HEK293 (cell line): Measurements from ENCODE around the gene SLC28A1.

ENCODE experiments used
- CTCF ChIA-PET: fragments of 350-600 bp; formaldehyde crosslinking; extraction: SDS; loops from one replicate; lab custom pipeline; 2021; ENCODE audit warnings: antibody characterized with exemption; lab: Yijun Ruan, JAX
- POLR2A ChIA-PET: fragments of 300-600 bp; formaldehyde crosslinking; extraction: SDS; loops from one replicate; lab custom pipeline; 2020; ENCODE audit warnings: antibody characterized with exemption, inconsistent platforms; lab: Yijun Ruan, JAX
- H3K27ac ChIP-seq: fragments of 200-500 bp; sonication (Bioruptor generic); 2 replicates; pipeline ENCODE4 v1.5.1; 2014; ENCODE audit warnings: low read depth, low read length, control low read depth, inconsistent platforms; ENCODE audit errors: extremely low read depth
- H3K36me3 ChIP-seq, 2 experiments: fragments of 200-500 bp in 1 of 2; sonication (Bioruptor generic) in 1 of 2; 1 replicate in 1 of 2; 2 replicates in 1 of 2; pipeline ENCODE4 v1.5.1; 2014 to 2017; ENCODE audit warnings: inconsistent platforms in 2 of 2, low read length in 2 of 2; ENCODE audit not compliant: control insufficient read depth in 2 of 2, insufficient read depth in 1 of 2
- H3K4me1 ChIP-seq: fragments of 200-500 bp; sonication (Bioruptor generic); 2 replicates; pipeline ENCODE4 v1.5.1; 2014; ENCODE audit warnings: mild to moderate bottlenecking, low read length, inconsistent platforms; ENCODE audit not compliant: control insufficient read depth, insufficient read depth
- H3K4me3 ChIP-seq: 2 replicates; pipeline ENCODE4 v1.5.1; 2011; ENCODE audit warnings: low read depth, mild to moderate bottlenecking, control low read depth, low read length, moderate library complexity
- H3K9me3 ChIP-seq: fragments of 200-500 bp; sonication (Bioruptor generic); 2 replicates; pipeline ENCODE4 v1.5.1; 2014; ENCODE audit warnings: low read depth, low read length, inconsistent platforms; ENCODE audit not compliant: control insufficient read depth, insufficient read depth
- ATF2 ChIP-seq: fragments of 450-650 bp; formaldehyde crosslinking; IDR thresholded peaks from 2 replicates; pipeline ENCODE4 v1.5.1; 2016; ENCODE audit warnings: missing biosample characterization, missing genetic modification characterization, low read depth
- BCL11B ChIP-seq: fragments of 450-650 bp; formaldehyde crosslinking; IDR thresholded peaks from 2 replicates; pipeline ENCODE4 v1.5.1; 2016; ENCODE audit warnings: low read depth, missing biosample characterization, missing genetic modification characterization
- EGR2 ChIP-seq: fragments of 450-650 bp; formaldehyde crosslinking; IDR thresholded peaks from 2 replicates; pipeline ENCODE4 v1.5.1; 2016; ENCODE audit warnings: low read depth, missing biosample characterization, missing genetic modification characterization
- FEZF1 ChIP-seq: fragments of 450-650 bp; formaldehyde crosslinking; IDR thresholded peaks from 2 replicates; pipeline ENCODE4 v1.5.1; 2016; ENCODE audit warnings: missing biosample characterization, missing genetic modification characterization
- GLIS2 ChIP-seq: fragments of 450-650 bp; formaldehyde crosslinking; IDR thresholded peaks from 2 replicates; pipeline ENCODE4 v1.5.1; 2016; ENCODE audit warnings: missing biosample characterization, missing genetic modification characterization
- KLF1 ChIP-seq: fragments of 450-650 bp; formaldehyde crosslinking; IDR thresholded peaks from 2 replicates; pipeline ENCODE4 v1.5.1; 2016; ENCODE audit warnings: missing biosample characterization, missing genetic modification characterization
- KLF16 ChIP-seq: fragments of 450-650 bp; formaldehyde crosslinking; IDR thresholded peaks from 2 replicates; pipeline ENCODE4 v1.5.1; 2017; ENCODE audit warnings: missing biosample characterization, missing genetic modification characterization
- PRDM1 ChIP-seq: fragments of 450-650 bp; formaldehyde crosslinking; IDR thresholded peaks from 2 replicates; pipeline ENCODE4; 2016; ENCODE audit warnings: missing biosample characterization, missing genetic modification characterization
- PRDM10 ChIP-seq: fragments of 450-650 bp; formaldehyde crosslinking; IDR thresholded peaks from 2 replicates; pipeline ENCODE4 v1.5.1; 2016; ENCODE audit warnings: missing biosample characterization, missing genetic modification characterization
- ZBTB17 ChIP-seq: fragments of 450-650 bp; formaldehyde crosslinking; IDR thresholded peaks from 2 replicates; pipeline ENCODE4 v1.5.1; 2016; ENCODE audit warnings: missing biosample characterization, missing genetic modification characterization
- ZBTB26 ChIP-seq: fragments of 450-650 bp; formaldehyde crosslinking; optimal IDR thresholded peaks from 2 replicates; pipeline ENCODE3; 2016; ENCODE audit warnings: missing biosample characterization, mild to moderate bottlenecking, missing genetic modification characterization
- ZFHX2 ChIP-seq: fragments of 450-650 bp; formaldehyde crosslinking; conservative IDR thresholded peaks from 2 replicates; pipeline ENCODE4 v1.5.1; 2016; ENCODE audit warnings: missing biosample characterization, missing genetic modification characterization
- ZIC2 ChIP-seq: fragments of 450-650 bp; formaldehyde crosslinking; IDR thresholded peaks from 2 replicates; pipeline ENCODE4 v1.5.1; 2016; ENCODE audit warnings: missing biosample characterization, missing genetic modification characterization
- ZNF223 ChIP-seq: fragments of 450-650 bp; formaldehyde crosslinking; IDR thresholded peaks from 2 replicates; pipeline ENCODE4 v1.5.1; 2016; ENCODE audit warnings: missing biosample characterization, missing genetic modification characterization
- ZNF239 ChIP-seq: fragments of 450-650 bp; formaldehyde crosslinking; IDR thresholded peaks from 2 replicates; pipeline ENCODE4 v1.5.1; 2016; ENCODE audit warnings: missing biosample characterization, missing genetic modification characterization
- ZNF26 ChIP-seq: fragments of 450-650 bp; formaldehyde crosslinking; IDR thresholded peaks from 2 replicates; pipeline ENCODE4 v1.5.1; 2016; ENCODE audit warnings: missing biosample characterization, missing genetic modification characterization
- ZNF350 ChIP-seq: fragments of 450-650 bp; formaldehyde crosslinking; IDR thresholded peaks from 2 replicates; pipeline ENCODE4 v1.5.0; 2017; ENCODE audit warnings: missing biosample characterization, mild to moderate bottlenecking, missing genetic modification characterization
- ZNF366 ChIP-seq: fragments of 450-650 bp; formaldehyde crosslinking; conservative IDR thresholded peaks from 2 replicates; pipeline ENCODE4 v1.5.1; 2016; ENCODE audit warnings: missing biosample characterization, missing genetic modification characterization
- ZNF394 ChIP-seq: fragments of 450-650 bp; formaldehyde crosslinking; IDR thresholded peaks from 2 replicates; pipeline ENCODE4 v1.5.1; 2016; ENCODE audit warnings: missing biosample characterization, missing genetic modification characterization, mild to moderate bottlenecking, moderate library complexity, borderline replicate concordance
- ZNF398 ChIP-seq: fragments of 450-650 bp; formaldehyde crosslinking; IDR thresholded peaks from 2 replicates; pipeline ENCODE4 v1.5.1; 2017; ENCODE audit warnings: missing biosample characterization, missing genetic modification characterization
- ZNF449 ChIP-seq: fragments of 450-650 bp; formaldehyde crosslinking; IDR thresholded peaks from 2 replicates; pipeline ENCODE4 v1.5.1; 2017; ENCODE audit warnings: missing biosample characterization, mild to moderate bottlenecking, missing genetic modification characterization, moderate library complexity
- ZNF501 ChIP-seq: fragments of 450-650 bp; formaldehyde crosslinking; IDR thresholded peaks from 2 replicates; pipeline ENCODE4 v1.5.1; 2016; ENCODE audit warnings: missing biosample characterization, missing genetic modification characterization
- ZNF560 ChIP-seq: fragments of 450-650 bp; formaldehyde crosslinking; IDR thresholded peaks from 2 replicates; pipeline ENCODE4 v1.5.1; 2017; ENCODE audit warnings: missing biosample characterization, missing genetic modification characterization, borderline replicate concordance
- ZNF571 ChIP-seq: fragments of 450-650 bp; formaldehyde crosslinking; IDR thresholded peaks from 2 replicates; pipeline ENCODE4 v1.5.0; 2017; ENCODE audit warnings: missing biosample characterization, missing genetic modification characterization
- ZNF596 ChIP-seq: fragments of 450-650 bp; IDR thresholded peaks from 2 replicates; pipeline ENCODE4 v1.5.0; 2018; ENCODE audit warnings: missing biosample characterization, mild to moderate bottlenecking, missing genetic modification characterization, moderate library complexity
- ZNF621 ChIP-seq: fragments of 450-650 bp; formaldehyde crosslinking; IDR thresholded peaks from 2 replicates; pipeline ENCODE4 v1.5.1; 2017; ENCODE audit warnings: missing biosample characterization, missing genetic modification characterization
- ZNF623 ChIP-seq: fragments of 450-650 bp; formaldehyde crosslinking; IDR thresholded peaks from 2 replicates; pipeline ENCODE4 v1.5.1; 2016; ENCODE audit warnings: missing biosample characterization, missing genetic modification characterization
- ZNF629 ChIP-seq: fragments of 450-650 bp; formaldehyde crosslinking; IDR thresholded peaks from 2 replicates; pipeline ENCODE4 v1.5.1; 2017; ENCODE audit warnings: missing biosample characterization, missing genetic modification characterization

SLC28A1 gene

GRCh38 chr15:84889313-84889990 lies 5.0 kb downstream of the SLC28A1 start:
- Histone ChIP-seq H3K27ac (no peak overlapping the region), H3K9me3 (no peaks in the 10 kb centered on the region), H3K4me3 (no peak overlapping the region), H3K36me3 (no peaks in the 10 kb centered on the region), H3K4me1 (no peaks in the 10 kb centered on the region)
- ChIA-PET CTCF (no interaction called here), POLR2A (no interaction called here)
- TF ChIP-seq ZFHX2 (tag by site-specific recombination) = peak; percentile 98
- TF ChIP-seq ZNF571 (tag by site-specific recombination) = no peak
- TF ChIP-seq ZNF394 (tag by site-specific recombination) = no peak
- no peak for TF ChIP-seq ZNF398 (tag by site-specific recombination)
- no peak for TF ChIP-seq ZIC2
- TF ChIP-seq ZNF629 (tag by site-specific recombination) = no peak
- no peak for TF ChIP-seq ZNF623 (tag by site-specific recombination)
- no peak for TF ChIP-seq ZNF223 (tag by site-specific recombination)
- no peak for TF ChIP-seq PRDM10 (tag by site-specific recombination)
- TF ChIP-seq ZNF449 (tag by site-specific recombination) = no peak
- peak; percentile 98 for TF ChIP-seq EGR2 (tag by site-specific recombination)
- no peak for TF ChIP-seq ZNF560 (tag by site-specific recombination)
- no peak for TF ChIP-seq ZBTB17
- TF ChIP-seq KLF16 = no peak
- TF ChIP-seq ZNF596 = no peak
- no peak for TF ChIP-seq FEZF1 (tag by site-specific recombination)
- TF ChIP-seq ZNF350 (tag by site-specific recombination) = no peak
- TF ChIP-seq PRDM1 (tag by site-specific recombination) = peak; percentile 35; the same call in 1 of the 2 replicates
- no peak for TF ChIP-seq ZNF621 (tag by site-specific recombination)
- no peak for TF ChIP-seq ZNF239 (tag by site-specific recombination)
- TF ChIP-seq ZNF26 (tag by site-specific recombination) = no peak
- no peak for TF ChIP-seq GLIS2 (tag by site-specific recombination)
- TF ChIP-seq ZBTB26 = no peak
- no peak for TF ChIP-seq ATF2 (tag by site-specific recombination)
- TF ChIP-seq BCL11B (tag by site-specific recombination) = no peak
- TF ChIP-seq ZNF366 (tag by site-specific recombination) = peak; percentile 92
- TF ChIP-seq KLF1 (tag by site-specific recombination) = peak; percentile 75
- no peak for TF ChIP-seq ZNF501 (tag by site-specific recombination)
